H1 (cell line): ENCODE results near the gene SERHL2. TPM values are rescaled to one million over a fixed set of nuclear protein-coding genes. Genes with fewer than 3 reads are reported as not detected.

Experiments used
- CTCF ChIA-PET: fragments of 300-600 bp; sonication (Branson Sonifier 250); formaldehyde crosslinking; loops from one replicate; lab custom pipeline; 2021; ENCODE audit not compliant: partially characterized antibody; lab: Charles Lee
- POLR2A ChIA-PET: fragments of 300-600 bp; sonication (Branson Sonifier 250); formaldehyde crosslinking; loops from one replicate; lab custom pipeline; 2021; ENCODE audit warnings: inconsistent platforms; ENCODE audit not compliant: partially characterized antibody; lab: Charles Lee
- DNase-seq, 2 experiments: peaks; one replicate each; pipeline versions ENCODE4 v3.0.0 to v3.0.0-alpha.2; 2010 to 2022; ENCODE audit warnings: low spot score in 2 of 2, low read depth in 1 of 2, mixed read lengths in 1 of 2
- FAIRE-seq: peaks from 2 replicates; lab custom pipeline; 2011; peaks lifted over from hg19 to GRCh38; lab: Jason Lieb, UNC
- H2AFZ ChIP-seq: 2 replicates; pipeline ENCODE4 v1.8.1; 2012; ENCODE audit warnings: low read length, inconsistent platforms
- H2AK5ac ChIP-seq: 2 replicates; pipeline ENCODE4 v1.6.1; 2013; ENCODE audit warnings: low read depth, low read length
- H2BK120ac ChIP-seq: replicated peaks from 2 replicates; pipeline ENCODE3; 2013; ENCODE audit warnings: low read depth, low read length, inconsistent platforms
- H2BK12ac ChIP-seq: 2 replicates; pipeline ENCODE4 v1.6.1; 2013; ENCODE audit warnings: low read depth, low read length
- H2BK15ac ChIP-seq: 2 replicates; pipeline ENCODE4 v1.6.1; 2013; ENCODE audit warnings: low read length
- H2BK20ac ChIP-seq: 2 replicates; pipeline ENCODE4 v1.6.1; 2013; ENCODE audit warnings: low read length
- H2BK5ac ChIP-seq: 2 replicates; pipeline ENCODE4 v1.6.1; 2013; ENCODE audit warnings: low read depth, low read length
- H3K14ac ChIP-seq: 2 replicates; pipeline ENCODE4 v1.6.1; 2013; ENCODE audit warnings: inconsistent platforms; ENCODE audit not compliant: insufficient read length
- H3K18ac ChIP-seq: 2 replicates; pipeline ENCODE4 v1.6.1; 2013; ENCODE audit warnings: low read length; ENCODE audit errors: extremely low read depth
- H3K23ac ChIP-seq: 2 replicates; pipeline ENCODE4 v1.6.1; 2013; ENCODE audit warnings: inconsistent platforms; ENCODE audit not compliant: insufficient read length
- H3K23me2 ChIP-seq: 2 replicates; pipeline ENCODE4 v1.6.1; 2013; ENCODE audit warnings: low read depth, low read length
- H3K27ac ChIP-seq: 2 replicates; pipeline ENCODE4 v1.6.1; 2011; ENCODE audit warnings: low read depth, low read length, inconsistent platforms
- H3K27me3 ChIP-seq, 4 experiments: replicated peaks in 1 of 4; 1 replicate in 1 of 4; 2 replicates in 3 of 4; pipeline versions ENCODE4 v1.6.1 to v1.8.1; 2011 to 2013; ENCODE audit warnings: low read length in 3 of 4, mild to moderate bottlenecking in 3 of 4, inconsistent platforms in 2 of 4, mixed read lengths in 2 of 4, moderate library complexity in 1 of 4; ENCODE audit not compliant: control insufficient read depth in 3 of 4, insufficient read depth in 3 of 4; ENCODE audit errors: extremely low read depth in 1 of 4
- H3K36me3 ChIP-seq, 4 experiments: 2 replicates each; pipeline versions ENCODE4 v1.6.1 to v1.8.1; 2011 to 2013; ENCODE audit warnings: mild to moderate bottlenecking in 4 of 4, low read length in 3 of 4, moderate library complexity in 2 of 4, control low read depth in 1 of 4, inconsistent platforms in 1 of 4; ENCODE audit not compliant: insufficient read depth in 4 of 4, control insufficient read depth in 2 of 4
- H3K4ac ChIP-seq: replicated peaks from 2 replicates; pipeline ENCODE3; 2013; ENCODE audit warnings: low read length, low read depth, mixed read lengths, inconsistent platforms; ENCODE audit not compliant: insufficient read length
- H3K4me1 ChIP-seq, 4 experiments: replicated peaks in 1 of 4; 1 replicate in 1 of 4; 2 replicates in 3 of 4; pipeline versions ENCODE4 v1.6.1 to v1.8.1; 2011 to 2013; ENCODE audit warnings: low read length in 3 of 4, inconsistent platforms in 2 of 4, mixed read lengths in 1 of 4; ENCODE audit not compliant: insufficient read depth in 4 of 4, control insufficient read depth in 3 of 4
- H3K4me2 ChIP-seq, 2 experiments: 2 replicates each; pipeline versions ENCODE4 v1.6.1 to v1.8.1; 2011 to 2013; ENCODE audit warnings: low read depth in 2 of 2, low read length in 2 of 2, control low read depth in 1 of 2, inconsistent platforms in 1 of 2, mild to moderate bottlenecking in 1 of 2; ENCODE audit not compliant: insufficient read depth in 1 of 2
- H3K4me3 ChIP-seq, 4 experiments: fragments of 200-600, 300-600 bp in 1 of 4; sonication (generic), shearing (Covaris generic), sonication (Bioruptor Twin) in 1 of 4; 2 replicates each; pipeline versions ENCODE4 v1.5.1 to v1.8.1; 2011 to 2016; ENCODE audit warnings: low read length in 4 of 4, low read depth in 3 of 4, control low read depth in 2 of 4, inconsistent platforms in 2 of 4, mild to moderate bottlenecking in 2 of 4, mixed read lengths in 1 of 4, moderate library complexity in 1 of 4; ENCODE audit not compliant: insufficient read depth in 2 of 4; ENCODE audit errors: extremely low read depth in 1 of 4
- H3K56ac ChIP-seq: replicated peaks from 2 replicates; pipeline ENCODE3; 2013; ENCODE audit warnings: low read depth, mild to moderate bottlenecking, mixed read lengths, low read length, inconsistent platforms; ENCODE audit not compliant: insufficient read length
- H3K79me1 ChIP-seq: 2 replicates; pipeline ENCODE4 v1.6.1; 2013; ENCODE audit warnings: low read depth, low read length, control low read depth
- H3K79me2 ChIP-seq, 2 experiments: 2 replicates each; pipeline versions ENCODE4 v1.6.1 to v1.8.1; 2012 to 2013; ENCODE audit warnings: low read length in 2 of 2, mild to moderate bottlenecking in 2 of 2, inconsistent platforms in 1 of 2; ENCODE audit not compliant: insufficient read depth in 2 of 2, control insufficient read depth in 1 of 2
- H3K9ac ChIP-seq, 4 experiments: replicated peaks in 1 of 4; 1 replicate in 1 of 4; 2 replicates in 3 of 4; pipeline versions ENCODE4 v1.6.1 to v1.8.1; 2011 to 2013; ENCODE audit warnings: low read depth in 3 of 4, low read length in 3 of 4, control low read depth in 2 of 4, mild to moderate bottlenecking in 2 of 4, moderate library complexity in 2 of 4, inconsistent platforms in 1 of 4; ENCODE audit errors: extremely low read depth in 1 of 4
- H3K9me3 ChIP-seq, 2 experiments: 2 replicates each; pipeline versions ENCODE4 v1.6.1 to v1.8.1; 2012 to 2013; ENCODE audit warnings: mild to moderate bottlenecking in 2 of 2, moderate library complexity in 2 of 2, control low read depth in 1 of 2, inconsistent platforms in 1 of 2, low read depth in 1 of 2, low read length in 1 of 2, mixed read lengths in 1 of 2; ENCODE audit not compliant: insufficient read depth in 2 of 2
- H4K20me1 ChIP-seq, 2 experiments: replicated peaks in 1 of 2; 2 replicates each; pipeline versions ENCODE3 to v1.8.1; 2011 to 2013; ENCODE audit warnings: inconsistent platforms in 2 of 2, low read length in 2 of 2, mild to moderate bottlenecking in 1 of 2; ENCODE audit not compliant: insufficient read depth in 2 of 2, control insufficient read depth in 1 of 2
- H4K5ac ChIP-seq: 2 replicates; pipeline ENCODE4 v1.6.1; 2013; ENCODE audit warnings: low read length, low read depth, mixed read lengths, inconsistent platforms; ENCODE audit not compliant: insufficient read length
- H4K8ac ChIP-seq: 2 replicates; pipeline ENCODE4 v1.8.0; 2013; ENCODE audit warnings: mild to moderate bottlenecking, moderate library complexity, low read length, inconsistent platforms; ENCODE audit not compliant: insufficient read depth; ENCODE audit errors: extremely low read depth
- H4K91ac ChIP-seq: replicated peaks from 2 replicates; pipeline ENCODE3; 2013; ENCODE audit warnings: low read length, mixed read lengths, inconsistent platforms; ENCODE audit not compliant: insufficient read length
- BACH1 ChIP-seq: IDR thresholded peaks from 2 replicates; pipeline ENCODE4 v1.6.1; 2012; ENCODE audit warnings: low read length, improper control_type of control experiment
- CREB1 ChIP-seq: IDR thresholded peaks from 2 replicates; pipeline ENCODE4 v1.6.1; 2012; ENCODE audit warnings: inconsistent platforms
- KDM4A ChIP-seq: IDR thresholded peaks from one replicate; pipeline ENCODE4 v1.7.1; 2012; ENCODE audit warnings: low read depth, mild to moderate bottlenecking, moderate library complexity, low read length, inconsistent platforms; ENCODE audit not compliant: severe bottlenecking
- POLR2A ChIP-seq, 2 experiments: IDR thresholded peaks; 1 replicate in 1 of 2; 2 replicates in 1 of 2; pipeline ENCODE4 v1.6.1; 2011; ENCODE audit warnings: low read depth in 2 of 2, low read length in 2 of 2, mild to moderate bottlenecking in 2 of 2; ENCODE audit errors: control extremely low read depth in 1 of 2
- POLR2AphosphoS5 ChIP-seq: IDR thresholded peaks from 2 replicates; pipeline ENCODE4 v1.6.1; 2011; ENCODE audit warnings: low read depth, low read length
- RXRA ChIP-seq: IDR thresholded peaks from 2 replicates; pipeline ENCODE4 v1.6.1; 2011; ENCODE audit warnings: low read depth, mild to moderate bottlenecking, low read length, moderate library complexity; ENCODE audit not compliant: insufficient read depth
- TAF1 ChIP-seq: IDR thresholded peaks from 2 replicates; pipeline ENCODE4 v1.6.1; 2011; ENCODE audit warnings: mild to moderate bottlenecking, low read depth, low read length
- WGBS, 2 experiments: shearing (Covaris generic) in 1 of 2; methylation state at CpG; one replicate each; pipeline versions ENCODE4 v1.1.6 to v1.1.7; 2013 to 2015; ENCODE audit warnings: low lambda C conversion rate in 2 of 2, mixed read lengths in 2 of 2, inconsistent platforms in 1 of 2, low coverage in 1 of 2, missing lambda C conversion rate in 1 of 2; ENCODE audit not compliant: insufficient replicate concordance in 2 of 2, insufficient coverage in 1 of 2, insufficient read length in 1 of 2; ENCODE audit errors: extremely low coverage in 1 of 2, missing lambda C conversion rate in 1 of 2; 5-methylcytosine and 5-hydroxymethylcytosine counted together
- long read RNA-seq, 2 experiments: library from RNA in 1 of 2; library from capped mRNA in 1 of 2; stranded (forward); transcript quantifications; one replicate each; pipeline ENCODE4 v2.0.0, GENCODE V29; 2021; ENCODE audit warnings: inconsistent platforms in 1 of 2
- polyA minus RNA-seq, 3 experiments: library from RNA; depleted of rRNA, polyadenylated mRNA; stranded (reverse); fragments of >200 nt; gene quantifications; 1 replicate in 2 of 3; 2 replicates in 1 of 3; pipeline ENCODE4 v1.2.3, GENCODE V29; 2011
- polyA plus RNA-seq, 7 experiments: library from polyadenylated mRNA; depleted of rRNA in 3 of 7; stranded (reverse) in 5 of 7; unstranded in 2 of 7; fragments of >200 nt in 5 of 7; fragments of 200-250 nt in 2 of 7; gene quantifications; 1 replicate in 5 of 7; 2 replicates in 1 of 7; 4 replicates in 1 of 7; pipeline versions ENCODE4 v1.2.1 to v1.2.3, GENCODE V29; 2011 to 2013; ENCODE audit warnings: missing spikeins in 2 of 7, mixed read lengths in 2 of 7
- total RNA-seq: library from RNA; stranded (reverse); fragmentation: NEBNext Ultra II Directional; extraction: Animal tissue kit (Norgen Biotek cat#: 25700); gene quantifications from 2 replicates; pipeline ENCODE4 v1.2.1, GENCODE V29; 2021

The SERHL2 gene
- total RNA-seq (2.1 TPM in 1 of 2 replicates, not detected in the other), polyA plus RNA-seq (2011; rRNA removed) (0.91 and 1.1 TPM in 2 replicates), polyA minus RNA-seq (2011; rRNA and poly(A)+ RNA removed) (0.57 and 2.3 TPM in 2 replicates)
- polyA plus RNA-seq (2011; cell fraction: cytosol; rRNA removed): 1.3 TPM
- 1.2 TPM for polyA plus RNA-seq (2011; cell fraction: nucleus; rRNA removed)
- polyA plus RNA-seq (2012, experiment 1 of 2): 2.4 to 3.4 TPM (median 2.6 TPM) in 4 replicates
- 1.8 TPM for polyA plus RNA-seq (2012, experiment 2 of 2)
- polyA plus RNA-seq (2013, experiment 1 of 2): 0.45 TPM
- 0.44 TPM for polyA plus RNA-seq (2013, experiment 2 of 2)
- not detected for polyA minus RNA-seq (2011; cell fraction: cytosol; rRNA and poly(A)+ RNA removed)
- polyA minus RNA-seq (2011; cell fraction: nucleus; rRNA and poly(A)+ RNA removed): 3.1 TPM
- long read RNA-seq, experiment 1, partial matches to known transcripts: 0 of 1 reads
- long read RNA-seq, experiment 1, other reads (novel, unspliced or antisense): 1 of 1 reads
- long read RNA-seq, experiment 2: 0 reads

GRCh38 chr22:42553475-42554361, at the start of gene SERHL2:
SERHL2 (plus strand) TSS chr22:42553956; CDS start chr22:42554021, 65 bp downstream.
- peak; percentile 31 to 93 for DNase-seq
- Histone ChIP-seq H3K79me1 (no peaks in the 10 kb centered on the region), H2BK120ac (no peak within 1 kb of the TSS), H3K56ac (no peak within 1 kb of the TSS), H3K4ac (no peak within 1 kb of the TSS), H3K79me2 (no peaks in the 10 kb centered on the region), H2BK5ac (no peak within 1 kb of the TSS; the same call in 1 of the 2 replicates), H3K9ac (no peak within 1 kb of the TSS; a peak in 1 of 7 replicates), H2BK20ac (no peak within 1 kb of the TSS; the same call in 1 of the 2 replicates), H2BK15ac (peak within 1 kb of the TSS; percentile 29; the same call in 1 of the 2 replicates), H3K36me3 (no peaks in the 10 kb centered on the region), H3K23me2 (peaks cover 6% of the 10 kb centered on the region; the same call in 1 of the 2 replicates), H2BK12ac (peak within 1 kb of the TSS; percentile 75; the same call in 1 of the 2 replicates), H3K4me3 (peak within 1 kb of the TSS; percentile 44 to 73 (median 56)), H4K20me1 (no peaks in the 10 kb centered on the region), H3K4me2 (peak within 1 kb of the TSS; percentile 91 to 99), H3K14ac (no peak within 1 kb of the TSS), H4K5ac (no peak within 1 kb of the TSS), H2AFZ (no peak within 1 kb of the TSS; the same call in 1 of the 2 replicates), H3K4me1 (peaks cover 0 to 13% (median 4%) of the 10 kb centered on the region in 4 experiments; a peak in 4 of 7 replicates), H4K91ac (peak within 1 kb of the TSS; percentile 14), H3K27me3 (peaks cover 0 to 10% (median 9%) of the 10 kb centered on the region in 4 experiments; a peak in 4 of 7 replicates), H3K27ac (no peak within 1 kb of the TSS), H2AK5ac (no peak within 1 kb of the TSS), H3K9me3 (peaks cover 7 to 9% of the 10 kb centered on the region in 2 experiments; a peak in 2 of 4 replicates), H4K8ac (no peak within 1 kb of the TSS; the same call in 1 of the 2 replicates), H3K18ac (peak within 1 kb of the TSS; percentile 83), H3K23ac (no peak within 1 kb of the TSS)
- FAIRE-seq: no peak
- CTCF ChIA-PET: interaction anchor here (0.6 to 1.1 kb wide), 2 partner anchors 21 to 67 kb away, joined by 3 read pairs; no protein-coding TSS in a partner anchor
- no peak for TF ChIP-seq RXRA
- TF ChIP-seq CREB1: 0 out of 2 replicates have a peak, but pooled peaks have one; percentile 9
- no peak for TF ChIP-seq POLR2AphosphoS5
- TF ChIP-seq BACH1: peak; percentile 45; the same call in 1 of the 2 replicates
- 0 out of 2 replicates have a peak, but pooled peaks have one; percentile 32 for TF ChIP-seq TAF1
- peak in 1 of 2 experiments; percentile 38; a peak in 1 of 3 replicates for TF ChIP-seq POLR2A (IDR thresholded peaks at IDR 0.05; ENCODE audit: control extremely low read depth in 1 of 2, low read depth in 2 of 2, low read length in 2 of 2)
- TF ChIP-seq KDM4A: peak; percentile 39
- WGBS, 2 experiments: 15% methylated on average over 35 of the region's 75 CpGs; no CpG with 5 or more reads in 1 of the 2 experiments
- POLR2A ChIA-PET: interaction anchor here (0.6 to 2.3 kb wide), 7 partner anchors 9 to 384 kb away, joined by 3 to 8 read pairs (median 4); partner anchors contain the start of gene POLDIP3
